NOMO-1 (cell line): ENCODE measurements around the gene ZNF726.
"Not testable (repeated sequence)": the region's sequence is repeated elsewhere in the genome, so short reads cannot be mapped to it uniquely, and the experiment has no call there.

Source experiments
- DNase-seq, 2 experiments: peaks; one replicate each; lab custom pipeline; 2025; ENCODE audit not compliant: unreplicated experiment in 2 of 2; lab: John Stamatoyannopoulos, UW

ZNF726 gene

DNA sequence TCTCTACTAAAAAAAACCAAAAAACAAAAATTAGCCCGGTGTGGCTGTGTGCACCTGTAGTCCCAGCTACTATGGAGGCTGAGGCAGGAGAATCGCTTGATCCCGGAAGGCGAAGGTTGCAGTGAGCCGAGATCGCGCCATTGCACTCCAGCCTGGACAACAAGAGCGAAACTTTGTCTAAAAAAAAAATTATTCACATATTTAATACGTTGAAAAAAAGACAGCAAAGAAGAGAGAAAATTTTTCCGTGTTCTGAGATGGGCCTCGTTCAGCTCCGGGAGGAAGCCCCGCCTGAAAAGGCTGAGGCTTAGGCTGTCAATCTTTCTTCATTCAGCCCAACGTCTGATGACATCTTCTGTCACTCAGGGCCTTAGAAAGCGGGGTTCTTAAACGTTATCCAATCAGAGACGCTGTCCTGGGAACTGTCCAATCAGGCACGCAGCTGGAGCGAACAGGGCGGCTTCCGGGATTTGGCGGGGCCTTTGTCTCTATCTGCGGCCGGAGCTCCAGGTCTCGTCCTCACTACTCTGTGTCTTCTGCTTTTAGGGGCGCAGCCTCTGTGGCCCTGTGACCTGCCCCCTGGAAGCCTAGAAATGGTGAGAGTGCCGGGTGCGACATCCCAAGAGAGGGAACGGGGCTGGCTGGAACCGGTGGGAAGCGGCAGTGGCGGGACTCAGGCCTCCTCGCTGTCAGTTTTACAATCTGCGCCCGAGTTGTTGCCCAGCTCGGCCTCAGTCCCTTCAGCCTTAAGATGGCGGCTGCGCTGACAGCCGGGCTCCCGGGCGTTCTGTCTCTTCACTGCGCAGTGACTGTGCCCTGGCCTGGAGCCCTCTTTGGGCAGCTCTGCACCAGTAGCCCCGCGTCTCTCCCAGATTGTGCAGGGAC is at the start of gene ZNF726:
Gene ZNF726, plus strand, starts transcription at position 485 of the 885 bp plus-strand sequence. Its CDS starts 109 bp downstream, at position 594.
- DNase-seq = no peak

- no peak for DNase-seq
Measured at GRCh38 chr19:23867895-23868294, 46.8 kb upstream of the ZNF726 start.

- DNase-seq = no peak
Measured at GRCh38 chr19:23868630-23869029, 46.1 kb upstream of the ZNF726 start.

GRCh38 chr19:23872282-23872919 is 42.3 kb upstream of the ZNF726 start:
- no peak for DNase-seq

- DNase-seq = no peak
Measured at GRCh38 chr19:23876261-23876660, 38.4 kb upstream of the ZNF726 start.

GRCh38 chr19:23876756-23877155 is 37.9 kb upstream of the ZNF726 start:
- not testable (repeated sequence) for DNase-seq

DNA sequence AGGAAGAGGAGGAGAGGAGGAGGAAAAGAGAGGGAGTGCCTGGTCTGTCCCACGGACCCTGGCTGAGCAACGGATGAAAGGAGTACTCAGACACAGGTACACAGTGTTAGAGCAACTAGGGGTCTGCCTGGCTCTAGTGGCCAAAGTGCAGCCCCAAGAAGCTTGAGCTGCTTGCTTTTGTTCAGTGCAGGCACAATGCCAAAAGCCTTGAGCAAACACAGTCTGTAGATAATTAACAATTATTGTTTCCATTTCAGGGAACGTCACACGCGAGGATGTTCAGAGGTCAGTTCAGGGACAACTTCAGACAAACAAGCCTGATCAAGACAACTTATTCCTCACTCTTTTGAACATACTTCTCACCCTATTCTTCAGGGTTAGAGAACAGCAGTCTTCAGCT is 32.2 kb upstream of the ZNF726 start:
- DNase-seq = no peak

DNA sequence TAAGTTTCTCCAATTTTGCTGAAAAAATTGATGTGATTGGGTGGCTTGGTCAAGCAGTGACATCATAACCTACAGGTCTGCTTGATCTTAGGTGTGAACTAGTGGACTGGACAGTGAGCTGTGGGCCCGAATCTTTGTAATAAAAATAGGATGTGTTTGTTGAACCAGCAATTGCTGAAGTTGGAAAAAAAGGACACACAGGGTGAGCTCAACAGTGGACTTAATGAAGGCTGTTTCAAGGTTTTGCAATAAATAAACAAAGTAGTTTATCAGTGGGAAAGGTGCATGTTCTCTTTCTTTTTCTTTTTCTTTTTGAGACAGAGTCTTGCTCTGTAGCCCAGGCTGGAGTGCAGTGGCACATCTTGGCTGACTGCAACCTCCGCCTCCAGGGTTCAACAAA is 30.3 kb upstream of the ZNF726 start:
- no peak for DNase-seq

GRCh38 chr19:23887642-23888041 is 27.0 kb upstream of the ZNF726 start:
- no peak for DNase-seq

- not testable (repeated sequence) for DNase-seq
Measured at GRCh38 chr19:23896096-23896495, 18.6 kb upstream of the ZNF726 start.

GRCh38 chr19:23896912-23897311 is 17.8 kb upstream of the ZNF726 start:
- no peak for DNase-seq

DNA sequence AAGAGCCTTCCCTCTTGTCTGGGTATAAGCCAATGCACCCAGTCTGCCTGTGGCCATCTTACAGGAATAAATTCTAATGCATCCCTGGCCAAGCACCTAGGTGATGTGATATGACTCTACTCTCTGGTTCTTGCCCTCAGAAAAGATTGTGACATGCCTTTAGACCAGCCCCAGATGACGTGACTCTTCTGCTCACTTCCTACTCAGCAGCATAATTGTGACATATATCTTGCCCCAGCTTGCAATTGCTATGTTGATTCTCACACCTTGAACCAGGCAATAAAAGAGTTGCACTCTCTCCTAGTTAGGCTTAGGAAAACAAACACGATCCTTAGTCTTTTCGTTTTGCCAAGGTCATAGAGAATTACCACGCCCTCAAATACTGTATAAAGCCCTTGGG is 13.3 kb upstream of the ZNF726 start:
- DNase-seq = no peak

DNA sequence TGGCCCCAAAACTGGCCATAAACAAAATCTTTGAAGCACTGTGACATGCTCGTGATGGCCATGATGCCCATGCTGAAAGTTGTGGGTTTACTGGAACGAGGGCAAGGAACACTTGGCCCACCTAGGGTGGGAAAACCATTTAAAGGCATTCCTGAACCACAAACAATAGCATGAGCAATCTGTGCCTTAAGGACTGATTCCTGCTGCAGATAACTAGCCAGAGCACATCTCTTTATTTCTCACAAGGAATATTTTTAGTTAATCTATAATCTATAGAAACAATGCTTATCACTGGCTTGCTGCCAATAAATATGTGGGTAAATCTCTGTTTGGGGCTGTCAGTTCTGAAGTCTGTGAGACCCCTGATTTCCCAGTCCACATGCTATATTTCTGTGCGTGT is 10.3 kb upstream of the ZNF726 start:
- DNase-seq = no peak

DNA sequence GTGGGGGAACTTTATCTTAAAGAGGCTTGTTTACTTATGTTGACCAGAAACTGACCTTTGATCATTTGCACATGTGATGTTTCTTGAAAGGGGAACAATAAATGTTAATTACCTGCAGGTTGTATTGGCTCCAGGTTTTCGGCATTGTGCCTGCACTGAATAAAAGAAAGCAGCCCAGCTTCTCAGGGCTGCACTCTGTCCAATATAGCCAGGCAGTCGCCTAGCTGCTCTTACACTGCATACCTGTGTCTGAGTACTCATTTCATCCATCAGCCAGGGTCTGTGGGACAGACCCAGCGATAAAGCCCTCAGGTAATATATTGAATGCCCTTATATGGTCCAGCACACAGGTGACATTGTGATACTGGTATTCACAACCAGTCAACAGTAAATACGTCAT is 8.9 kb upstream of the ZNF726 start:
- no peak for DNase-seq

- DNase-seq = no peak
Measured at GRCh38 chr19:23906835-23907234, 7.9 kb upstream of the ZNF726 start.

- no peak for DNase-seq
Measured at GRCh38 chr19:23908165-23908564, 6.5 kb upstream of the ZNF726 start.

DNA sequence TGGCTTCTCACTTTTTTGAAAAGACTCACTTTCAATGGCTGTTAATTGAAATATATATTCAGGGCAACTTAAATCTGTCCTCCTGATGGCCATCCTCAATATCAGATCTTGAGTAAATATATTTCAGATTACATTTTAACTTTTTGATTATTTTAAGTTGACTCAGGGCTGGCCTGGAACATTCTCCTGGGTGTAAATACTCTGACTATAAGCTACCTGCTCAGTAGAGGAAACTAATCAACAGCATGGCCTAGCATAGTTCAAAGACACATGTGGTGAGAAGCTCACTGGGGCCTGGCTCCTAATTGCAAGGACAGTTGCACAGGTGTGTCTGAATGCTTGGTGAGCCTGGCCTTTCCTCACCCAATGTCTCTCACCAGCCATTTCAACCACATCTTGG is 5.5 kb upstream of the ZNF726 start:
- DNase-seq = no peak

DNA sequence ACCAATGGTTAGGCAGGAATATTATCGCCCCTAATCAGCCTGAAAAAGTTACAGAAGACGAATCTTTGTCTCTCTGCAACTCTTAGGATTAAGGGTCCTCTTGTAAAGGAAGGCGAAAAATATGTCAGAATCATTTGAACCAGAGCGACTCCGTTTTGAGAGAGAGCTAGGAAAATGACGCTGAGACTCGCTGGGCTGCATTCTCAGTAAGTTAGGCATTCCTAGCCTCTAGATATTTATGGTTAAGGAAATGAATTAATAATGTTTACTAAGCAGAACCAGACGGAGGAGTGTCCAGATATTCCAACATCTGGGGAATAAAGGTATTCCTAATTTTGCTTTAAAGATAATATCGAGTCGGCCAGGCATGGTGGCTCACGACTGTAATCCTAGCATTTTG is 755 bp upstream of the ZNF726 start:
- DNase-seq = no peak

DNA sequence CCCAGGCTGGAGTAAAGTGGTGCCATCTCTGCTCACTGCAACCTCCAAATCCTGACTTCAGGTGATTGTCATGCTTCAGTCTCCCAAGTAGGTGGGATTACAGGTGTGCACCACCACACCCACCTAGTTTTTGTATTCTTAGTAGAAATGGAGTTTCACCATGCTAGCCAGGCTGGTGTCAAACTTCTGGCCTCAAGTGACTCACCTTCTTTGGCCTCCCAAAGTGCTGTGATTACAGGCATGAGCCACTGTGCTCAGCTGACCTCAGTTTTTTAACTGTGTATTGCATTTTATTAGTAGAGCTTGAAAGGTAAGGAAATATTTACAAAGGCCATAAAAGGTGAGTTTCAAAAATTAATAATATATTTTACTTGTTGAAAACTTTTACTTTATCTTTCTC is 2.3 kb downstream of the ZNF726 start:
- no peak for DNase-seq

GRCh38 chr19:23917856-23918255 is 3.2 kb downstream of the ZNF726 start:
- DNase-seq = no peak

DNA sequence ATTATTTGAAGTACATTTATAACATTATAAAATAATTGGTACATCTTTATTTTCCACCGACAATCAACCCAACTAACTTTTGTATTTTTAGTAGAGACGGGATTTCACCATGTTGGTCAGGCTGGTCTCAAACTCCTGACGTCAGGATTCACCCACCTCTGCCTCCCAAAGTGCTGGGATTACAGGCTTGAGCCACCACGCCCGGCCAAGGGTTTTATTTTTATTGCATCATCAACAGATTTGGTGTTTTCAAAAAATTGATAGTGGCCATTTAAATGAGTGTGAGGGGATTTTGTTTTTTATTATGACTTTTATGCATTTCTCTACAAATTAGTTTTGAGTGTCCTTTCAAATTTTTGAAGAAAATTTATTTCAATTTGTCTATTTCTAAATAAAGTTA is 10.6 kb downstream of the ZNF726 start:
- DNase-seq = no peak

DNA sequence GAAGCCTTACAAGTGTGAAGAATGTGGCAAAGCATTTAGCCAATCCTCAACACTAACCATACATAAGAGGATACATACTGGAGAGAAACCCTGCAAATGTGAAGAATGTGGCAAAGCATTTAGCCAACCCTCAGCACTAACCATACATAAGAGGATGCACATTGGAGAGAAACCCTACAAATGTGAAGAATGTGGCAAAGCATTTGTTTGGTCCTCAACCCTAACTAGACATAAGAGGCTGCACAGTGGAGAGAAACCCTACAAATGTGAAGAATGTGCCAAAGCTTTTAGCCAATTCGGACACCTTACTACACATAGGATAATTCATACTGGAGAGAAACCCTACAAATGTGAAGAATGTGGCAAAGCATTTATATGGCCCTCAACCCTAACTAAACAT is 18.2 kb downstream of the ZNF726 start:
- DNase-seq = no peak
